HG03558 (cell line): ENCODE measurements around the gene HIP1.
A peak's percentile ranks its signal among the peaks of the same experiment; 100 is the strongest.
"Not testable (repeated sequence)": the region's sequence is repeated elsewhere in the genome, so short reads cannot be mapped to it uniquely, and the experiment has no call there.

Experiments used
- ATAC-seq: cut with Tn5 transposase; IDR thresholded peaks from one replicate; pipeline ENCODE4 v1.9.1; 2021; ENCODE audit warnings: moderate number of reproducible peaks; ENCODE audit not compliant: unreplicated experiment; ENCODE audit errors: extremely low read depth

HIP1 gene

DNA sequence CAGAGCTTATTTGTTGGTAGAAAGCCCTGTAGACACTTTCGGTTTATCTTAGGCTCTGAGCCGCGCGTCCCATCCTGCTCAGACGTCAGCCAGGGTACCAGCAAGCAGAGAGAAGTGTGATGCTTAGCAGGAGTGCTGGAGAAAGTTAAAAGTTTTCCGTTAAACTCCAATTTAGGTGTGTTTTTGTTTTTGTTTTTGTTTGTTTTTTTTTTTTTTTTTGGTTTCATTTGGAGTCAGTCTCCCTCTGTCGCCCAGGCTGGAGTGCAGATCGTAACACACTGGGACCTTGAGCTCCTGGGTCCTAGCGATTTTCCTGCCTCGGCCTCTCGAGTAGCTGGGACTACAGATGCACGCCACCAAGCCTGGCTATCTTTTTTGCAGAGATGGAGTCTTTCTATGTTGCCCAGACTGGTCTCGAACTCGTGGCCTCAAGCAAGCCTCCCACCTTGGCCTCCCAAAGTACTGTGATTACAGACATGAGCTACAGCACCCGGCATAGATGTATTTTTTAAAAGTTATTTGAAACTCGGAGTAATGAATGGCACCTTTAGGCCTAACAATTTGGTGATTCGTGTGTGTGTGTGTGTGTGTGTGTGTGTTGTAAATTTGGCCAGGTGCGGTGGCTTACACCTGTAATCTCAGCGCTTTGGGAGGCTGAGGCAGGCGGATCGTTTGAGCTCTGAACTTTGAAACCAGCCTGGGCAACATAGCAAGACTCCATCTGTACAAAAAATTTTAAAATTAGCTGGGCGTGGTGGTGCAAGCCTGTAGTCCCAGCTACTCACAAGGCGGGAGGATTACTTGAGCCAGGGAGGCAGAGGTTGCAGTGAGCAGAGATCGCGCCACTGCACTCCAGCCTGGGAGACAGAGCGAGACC is 1.3 kb upstream of the HIP1 start:
- peak; percentile 1 for ATAC-seq

- peak; percentile 83 for ATAC-seq
Observed at GRCh38 chr7:75738975-75739795, 444 bp upstream of the HIP1 start.

DNA sequence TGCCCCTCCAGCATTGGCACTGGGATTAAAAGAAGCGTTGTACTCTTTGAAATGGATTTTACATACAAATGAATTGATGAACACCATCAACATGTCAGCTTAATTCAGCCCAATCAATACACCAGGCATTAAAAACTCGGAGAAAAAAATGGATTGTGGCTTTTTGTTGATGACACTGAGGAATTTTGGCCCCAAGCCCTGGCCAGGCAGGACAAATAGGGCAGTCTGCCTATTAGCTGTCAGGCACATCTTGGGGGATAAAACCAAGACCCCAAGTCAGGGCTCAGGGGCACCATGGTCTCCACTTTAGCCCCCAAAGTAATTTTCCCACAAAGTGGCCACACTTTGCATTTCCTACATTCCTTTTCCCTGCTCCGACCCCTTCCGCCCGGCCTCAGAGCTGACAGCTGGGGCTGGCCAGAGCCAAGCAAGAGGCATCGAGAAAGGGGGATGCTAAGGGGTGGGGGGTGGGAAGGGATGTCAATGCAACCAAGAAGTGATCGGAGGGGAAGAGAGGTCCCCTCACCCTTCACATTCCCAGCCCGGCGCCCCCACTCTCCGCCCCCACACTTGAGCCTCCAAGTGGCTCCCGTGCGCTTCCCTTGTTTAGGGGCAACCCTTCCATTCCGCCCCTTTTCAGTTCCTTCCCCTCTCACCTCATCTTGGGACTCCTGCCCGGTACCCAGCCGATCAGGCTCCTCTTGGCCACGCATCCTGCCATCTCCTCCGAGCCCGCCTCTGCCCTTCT is 711 bp downstream of the HIP1 start:
- ATAC-seq, result no peak

DNA sequence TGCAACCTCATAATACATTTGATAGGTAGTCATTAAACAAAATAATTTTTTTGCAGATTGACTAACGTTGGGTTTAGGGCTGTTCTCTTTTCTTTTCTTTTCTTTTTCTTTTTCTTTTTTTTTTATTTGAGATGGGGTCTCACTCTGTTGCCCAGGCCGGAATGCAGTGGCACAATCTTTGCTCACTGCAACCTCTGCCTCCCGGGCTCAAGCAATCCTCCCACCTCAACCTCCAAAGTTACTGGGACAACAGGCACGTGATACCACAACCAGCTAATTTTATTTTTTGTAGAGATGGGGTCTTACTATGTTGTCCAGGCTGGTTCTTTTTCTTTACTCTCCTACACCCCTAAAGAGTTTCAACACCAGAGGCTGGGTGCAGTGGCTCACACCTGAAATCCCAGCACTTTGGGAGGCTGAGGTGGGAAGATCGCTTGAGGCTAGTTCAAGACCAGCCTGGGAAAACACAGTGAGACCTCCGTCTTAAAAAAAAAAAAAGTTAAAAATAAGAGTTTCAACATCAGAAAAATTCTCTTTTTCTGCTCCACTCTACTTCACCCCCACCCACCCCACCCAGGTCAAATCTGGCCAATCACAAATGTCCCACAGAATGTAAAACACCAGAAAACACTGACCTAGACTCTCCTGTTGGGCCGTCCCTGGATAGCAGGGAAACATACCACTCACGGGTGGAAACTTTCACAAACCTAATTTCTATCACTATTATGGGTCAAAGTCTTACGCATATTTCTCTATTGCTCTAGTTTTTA is 3.0 kb downstream of the HIP1 start:
- ATAC-seq, result no peak

GRCh38 chr7:75734586-75735458 is 3.9 kb downstream of the HIP1 start:
- ATAC-seq, result no peak

GRCh38 chr7:75732764-75733630 is 5.7 kb downstream of the HIP1 start:
- ATAC-seq, result no peak

DNA sequence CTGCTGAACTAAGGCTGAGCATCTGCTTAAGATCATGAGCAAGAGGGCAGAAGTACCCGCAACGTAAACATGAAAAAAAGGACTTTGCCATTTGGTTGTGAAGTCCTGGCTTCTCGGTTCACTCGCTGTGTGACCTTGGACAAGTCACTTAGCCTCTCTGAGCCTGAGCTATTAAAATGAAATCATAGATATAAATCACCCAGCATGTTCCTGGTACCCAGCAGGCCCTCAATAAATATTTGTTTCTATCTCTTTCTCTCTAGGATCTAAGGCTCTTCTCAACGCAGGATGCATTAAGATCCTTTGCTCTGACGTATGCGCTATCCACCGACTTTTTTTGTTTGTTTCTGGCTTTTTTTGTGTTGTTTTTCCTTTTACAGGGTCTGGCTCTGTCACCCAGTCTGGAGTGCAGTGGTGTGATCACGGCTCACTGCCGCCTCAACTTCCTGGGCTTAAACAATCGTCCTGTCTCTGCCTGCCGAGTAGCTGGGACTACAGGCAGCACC is 6.7 kb downstream of the HIP1 start:
- ATAC-seq, result no peak

DNA sequence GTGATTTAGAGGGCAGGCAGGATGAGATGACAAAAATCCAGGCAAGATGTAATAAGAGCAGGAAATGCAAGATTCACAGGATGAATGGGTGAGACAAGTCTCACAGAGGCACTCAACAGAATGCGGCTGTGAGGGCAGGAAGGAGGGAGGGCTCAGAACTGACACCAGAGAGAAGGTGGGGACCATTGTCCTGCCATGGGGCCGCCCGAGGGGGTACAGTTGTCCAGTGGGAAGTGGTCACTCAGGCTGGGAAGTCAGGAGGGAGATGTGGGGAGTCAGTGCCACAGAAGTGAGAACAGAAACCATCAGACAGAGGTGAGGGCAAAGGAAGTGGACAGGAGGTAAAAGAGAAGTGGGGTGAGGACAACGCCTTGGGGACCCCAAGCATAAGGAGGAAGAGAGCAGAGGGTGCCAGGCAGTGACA is 8.9 kb downstream of the HIP1 start:
- ATAC-seq, result no peak

DNA sequence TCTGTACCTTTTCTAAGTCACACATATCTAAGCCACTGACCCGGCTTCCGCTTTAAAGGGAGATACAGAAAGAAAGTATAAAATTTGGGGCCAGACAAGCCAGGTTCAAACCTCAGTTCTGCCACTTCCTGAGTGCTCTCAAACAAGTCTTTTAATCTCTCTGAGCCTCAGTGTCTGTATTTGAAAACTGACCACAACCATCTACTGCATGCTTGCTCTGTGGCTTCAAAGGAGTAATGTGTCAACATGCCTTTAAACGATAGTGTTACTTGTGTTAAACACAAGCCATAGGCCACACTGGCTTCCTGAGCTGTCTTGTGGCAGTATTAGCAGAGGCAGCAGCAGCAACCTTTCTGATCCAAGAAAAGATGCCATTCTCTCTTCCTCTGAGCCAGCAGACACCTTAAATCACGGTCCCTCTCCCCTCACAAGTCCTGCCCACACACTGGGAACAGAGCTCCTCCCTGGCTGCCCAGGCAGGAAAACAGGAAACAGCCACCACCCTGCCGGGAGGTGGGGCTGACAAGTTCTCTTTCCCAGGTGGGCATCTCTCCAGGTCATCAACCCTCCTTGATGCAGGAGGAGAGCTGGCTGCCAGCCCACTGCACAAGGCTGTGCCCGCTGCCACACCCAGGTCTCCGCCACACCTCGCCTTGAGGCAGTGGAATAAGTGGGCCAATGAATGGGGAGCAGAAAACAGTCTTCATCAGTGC is 10.7 kb downstream of the HIP1 start:
- no peak for ATAC-seq

DNA sequence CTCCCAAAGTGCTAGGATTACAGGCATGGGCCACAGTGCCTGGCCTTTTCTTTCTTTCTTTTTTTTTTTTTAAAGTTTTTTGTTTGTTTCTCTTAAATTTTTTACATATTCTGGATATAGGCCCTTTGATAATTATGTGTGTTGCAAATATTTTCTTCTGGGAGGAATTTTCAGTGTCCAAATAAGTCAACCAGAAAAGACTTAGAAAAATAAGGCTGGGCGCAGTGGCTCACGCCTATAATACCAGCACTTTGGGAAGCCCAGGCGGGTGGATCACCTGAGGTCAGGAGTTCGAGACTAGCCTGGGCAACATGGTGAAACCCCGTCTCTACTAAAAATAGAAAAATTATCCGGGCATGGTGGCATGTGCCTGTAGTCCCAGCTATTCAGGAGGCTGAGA is 11.4 kb downstream of the HIP1 start:
- ATAC-seq, result not testable (repeated sequence)

DNA sequence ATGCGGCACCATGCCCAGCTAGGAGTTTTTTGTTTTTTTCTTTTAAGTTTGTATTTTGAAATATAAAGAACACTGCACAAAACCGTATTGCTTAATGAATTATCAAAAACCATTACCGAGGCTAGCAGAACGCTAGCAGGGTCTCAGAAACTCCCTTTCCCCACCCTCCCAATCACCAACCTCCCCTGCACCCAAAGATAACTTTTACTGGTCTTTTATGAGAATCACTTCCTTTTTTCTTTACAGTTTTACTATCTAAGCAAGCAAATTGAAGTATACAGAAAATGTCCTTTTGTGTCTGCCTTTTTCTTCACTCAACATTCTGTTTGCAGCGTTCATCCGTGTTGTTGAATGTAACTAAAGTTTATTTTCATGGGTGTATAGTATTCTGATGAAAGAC is 13.4 kb downstream of the HIP1 start:
- no peak for ATAC-seq

- no peak for ATAC-seq
Observed at GRCh38 chr7:75723444-75723843, 15.3 kb downstream of the HIP1 start.

- no peak for ATAC-seq
Observed at GRCh38 chr7:75722373-75722772, 16.4 kb downstream of the HIP1 start.

GRCh38 chr7:75721922-75722321 is 16.8 kb downstream of the HIP1 start:
- ATAC-seq, result not testable (repeated sequence)

DNA sequence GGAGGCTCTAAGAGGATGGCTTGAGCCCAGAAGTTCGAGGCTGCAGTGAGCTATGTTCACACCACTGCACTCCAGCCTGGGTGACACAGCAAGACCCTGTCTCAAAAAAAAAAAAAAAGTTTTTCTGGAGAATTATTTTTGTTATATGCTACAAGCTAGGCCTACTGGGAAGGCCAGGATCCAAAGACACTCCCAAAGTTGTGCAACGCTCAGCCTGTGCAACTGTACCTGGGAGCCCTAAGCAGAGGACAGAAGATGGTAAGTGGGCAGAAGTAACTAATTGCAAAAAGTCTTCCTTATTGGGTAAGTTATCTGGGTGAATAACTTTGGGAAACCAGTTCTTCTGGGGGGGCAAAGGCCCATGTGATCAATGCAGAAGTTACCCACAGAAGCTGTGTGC is 17.3 kb downstream of the HIP1 start:
- no peak for ATAC-seq

DNA sequence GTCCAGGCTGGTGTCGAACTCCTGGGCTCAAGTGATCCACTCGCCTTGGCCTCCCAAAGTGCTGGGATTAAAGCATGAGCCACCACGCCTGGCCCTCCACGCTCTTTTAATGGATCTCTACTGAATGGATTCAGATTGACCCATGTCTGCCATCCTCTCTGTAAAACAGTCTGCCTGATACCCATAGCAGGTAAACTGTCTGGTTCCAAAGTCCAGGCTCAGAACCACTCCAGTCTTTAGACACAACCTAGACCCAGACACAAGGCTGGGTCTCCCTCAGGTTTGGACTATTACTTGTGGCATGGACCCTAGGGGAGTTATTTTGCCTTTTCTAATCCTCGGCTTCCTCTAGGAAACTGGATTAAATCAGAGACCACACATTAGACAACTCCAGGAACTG is 19.1 kb downstream of the HIP1 start:
- no peak for ATAC-seq

DNA sequence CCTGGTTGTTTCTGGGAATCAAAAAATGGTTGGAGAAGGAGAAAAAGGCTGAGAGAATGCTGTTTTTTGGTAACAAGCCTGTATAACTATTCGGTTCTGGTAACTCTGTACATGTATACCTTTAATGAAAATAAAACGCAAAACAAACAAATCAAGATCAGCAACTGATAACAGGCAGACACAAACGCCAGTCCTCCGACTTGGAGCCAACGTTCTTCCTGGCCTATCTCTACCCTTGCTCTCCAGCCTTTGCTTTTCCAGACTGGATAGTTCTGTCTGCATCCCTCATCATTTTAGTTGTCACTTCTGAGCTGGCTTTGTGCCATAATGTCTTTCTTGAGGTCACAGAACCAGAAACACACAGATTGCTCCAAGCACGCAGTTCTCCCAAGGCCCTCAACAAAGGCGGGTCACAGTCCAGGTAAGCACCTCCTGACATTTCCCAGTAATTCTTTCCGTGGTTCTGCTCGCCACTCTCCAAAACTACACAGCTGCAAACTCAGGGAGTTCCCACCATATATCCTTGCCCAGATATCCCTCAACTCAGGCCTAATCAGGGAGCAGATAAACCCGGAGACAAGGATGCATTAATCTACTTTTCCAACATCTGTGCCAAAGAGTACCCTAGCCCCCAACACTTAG is 20.2 kb downstream of the HIP1 start:
- no peak for ATAC-seq
